Kidney tubule cell (primary cell): ENCODE results near the gene CNNM4.

Experiments used
- DNase-seq: peaks from one replicate; pipeline ENCODE4 v3.0.0-alpha.2; 2018; ENCODE audit warnings: low spot score

CNNM4 gene

DNA sequence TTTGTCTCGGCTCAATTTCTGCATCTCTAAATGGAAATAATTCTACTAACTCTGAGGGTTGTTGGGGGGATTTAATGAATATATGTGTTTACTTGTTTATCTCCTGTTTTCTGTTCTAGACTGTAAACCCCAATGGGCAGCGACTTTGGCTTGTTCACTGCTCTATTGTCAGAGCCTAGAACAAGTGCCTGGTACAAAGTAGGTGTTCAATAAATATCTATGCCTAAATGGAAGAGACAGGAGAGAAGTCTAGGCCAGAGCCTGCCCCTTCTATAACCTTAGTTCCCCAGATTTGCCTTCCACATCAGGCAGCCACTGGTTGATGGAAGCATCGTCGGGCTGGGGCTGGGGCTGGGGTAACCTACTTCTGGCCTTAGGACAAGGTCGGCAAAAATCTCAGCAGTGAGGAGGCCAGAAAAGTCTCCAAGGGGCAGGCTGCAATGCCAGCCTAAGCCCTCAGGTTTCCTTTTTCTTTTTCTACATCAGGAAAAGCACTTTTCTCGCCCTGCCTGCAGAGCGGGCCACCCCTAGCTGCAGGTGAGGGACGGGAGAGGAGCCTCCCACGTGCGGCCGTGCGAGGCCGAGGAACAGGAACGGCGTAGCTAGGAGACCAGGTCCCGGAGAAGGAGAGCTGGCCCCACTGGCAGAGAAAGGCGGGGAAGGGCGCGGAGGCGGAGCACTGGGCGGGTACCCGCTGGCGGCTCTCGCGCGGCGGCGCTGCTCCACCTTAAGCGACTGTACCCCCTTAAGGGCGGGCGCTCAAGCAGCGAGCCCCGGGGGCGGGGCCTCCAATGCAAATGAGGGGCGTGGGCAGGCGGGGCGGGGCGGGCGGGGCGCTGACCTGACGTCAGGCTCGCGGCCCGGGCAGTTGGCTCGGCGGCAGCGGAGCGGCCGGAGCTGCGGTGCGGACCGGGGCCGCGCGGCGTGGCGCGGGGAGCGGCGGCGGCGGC, at the start of gene CNNM4:
TSS of gene CNNM4 (plus strand) at position 867 of the 950 bp plus-strand sequence. CDS start 98 bp downstream, outside the sequence.
- peak; percentile 96 for DNase-seq

DNA sequence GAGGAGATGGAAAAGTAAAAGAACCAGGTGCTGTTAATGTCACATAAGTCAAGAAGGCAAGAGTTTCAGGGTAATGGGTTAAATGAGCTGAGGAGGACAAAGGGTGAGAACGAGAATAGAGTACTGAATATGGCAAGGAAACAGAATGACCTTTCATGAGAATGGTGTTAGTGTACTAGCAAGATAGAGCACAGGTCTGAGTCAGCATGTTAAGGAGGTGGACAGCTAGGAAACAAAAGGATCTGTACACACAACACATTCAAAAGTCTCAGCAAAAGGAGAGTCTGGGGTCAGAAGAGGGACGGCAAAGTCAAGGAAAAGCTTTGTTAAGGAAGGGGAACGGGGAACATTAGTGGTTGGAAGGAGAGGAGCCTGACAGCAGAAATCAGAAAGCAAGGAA, 49.7 kb upstream of the CNNM4 start:
- DNase-seq, result no peak

GRCh38 chr2:96715658-96716057, 45.0 kb upstream of the CNNM4 start:
- peak; percentile 50 for DNase-seq

DNA sequence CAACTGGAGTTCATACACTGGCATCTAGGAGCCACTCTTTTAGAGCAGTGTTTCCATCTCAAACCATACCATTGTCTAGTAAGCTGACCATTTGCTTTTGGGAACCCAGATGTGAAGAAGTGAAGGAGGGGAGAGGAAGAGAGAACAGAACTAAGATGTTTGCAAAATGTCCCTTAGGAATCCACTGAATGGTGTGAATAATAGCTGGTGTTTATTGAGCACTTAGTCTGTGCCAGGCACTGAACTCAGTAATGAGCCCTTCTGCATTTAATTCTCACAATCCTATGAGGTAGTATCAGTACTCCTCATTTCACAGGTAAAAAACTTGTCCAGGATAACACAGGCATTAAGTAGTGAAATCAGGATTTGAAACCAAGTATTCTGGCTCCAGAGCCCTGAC, 44.3 kb upstream of the CNNM4 start:
- no peak for DNase-seq

- DNase-seq, result no peak
Observed at GRCh38 chr2:96726131-96726530, 34.6 kb upstream of the CNNM4 start.

DNA sequence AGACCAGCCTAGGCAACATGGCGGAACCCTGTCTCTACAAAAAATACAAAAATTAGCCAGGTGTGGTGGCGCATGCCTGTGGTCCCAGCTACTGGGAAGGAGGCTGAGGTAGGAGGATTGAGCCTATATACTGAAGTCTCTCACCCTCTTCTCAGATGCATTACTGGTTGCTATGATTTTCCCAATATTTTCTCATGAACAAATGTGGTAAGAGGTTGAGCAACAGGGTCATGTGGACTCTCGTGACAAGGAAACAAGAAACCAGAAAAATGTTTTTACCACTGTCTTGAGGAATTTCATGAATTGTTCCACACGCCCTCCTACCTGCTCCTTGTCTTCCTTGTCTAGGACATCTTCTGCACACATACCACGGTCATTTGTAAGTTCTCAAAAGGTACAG, 33.3 kb upstream of the CNNM4 start:
- peak; percentile 11 for DNase-seq

DNA sequence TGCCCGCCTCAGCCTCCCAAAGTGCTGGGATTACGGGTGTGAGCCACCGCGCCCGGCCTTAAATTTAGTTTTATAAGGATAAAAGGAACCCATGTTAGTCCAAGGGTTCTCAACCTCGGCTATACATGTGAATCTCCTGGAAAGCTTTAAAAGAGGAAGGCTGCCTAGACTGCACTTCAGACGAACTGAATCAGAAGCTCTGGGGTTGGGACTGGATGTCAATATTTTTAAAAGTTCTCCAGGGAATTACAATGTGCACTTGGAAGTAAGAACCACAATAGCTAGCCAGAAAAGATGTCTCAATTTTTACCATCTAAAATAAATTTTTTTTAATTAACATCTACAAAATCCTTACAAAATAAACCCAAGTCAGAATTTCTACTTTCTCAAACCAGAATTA, 31.0 kb upstream of the CNNM4 start:
- DNase-seq, result no peak

GRCh38 chr2:96730212-96730611, 30.5 kb upstream of the CNNM4 start:
- no peak for DNase-seq

DNA sequence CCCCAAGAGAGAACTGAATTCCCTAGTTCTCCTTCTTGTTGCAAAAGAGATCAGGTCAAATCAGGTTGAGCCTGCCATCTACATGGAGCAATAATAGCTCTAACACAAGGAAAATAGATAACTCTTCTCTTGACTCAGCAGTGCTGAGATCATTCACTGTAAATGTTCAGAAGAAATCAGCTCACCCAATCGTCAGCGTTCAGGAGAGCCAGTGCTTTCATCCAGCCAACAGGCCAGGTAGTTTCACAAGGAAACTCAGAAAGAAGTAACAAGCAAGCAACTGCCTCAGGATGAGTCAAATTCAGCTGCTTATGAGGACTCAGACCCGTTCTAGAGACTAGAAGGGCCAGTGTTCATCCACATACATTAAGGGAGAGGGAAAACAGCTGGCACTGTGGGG, 26.8 kb upstream of the CNNM4 start:
- DNase-seq, result peak; percentile 38

- DNase-seq, result no peak
Observed at GRCh38 chr2:96734880-96735583, 25.7 kb upstream of the CNNM4 start.

GRCh38 chr2:96737251-96737650, 23.5 kb upstream of the CNNM4 start:
- DNase-seq, result no peak

GRCh38 chr2:96737831-96738230, 22.9 kb upstream of the CNNM4 start:
- peak; percentile 41 for DNase-seq

DNA sequence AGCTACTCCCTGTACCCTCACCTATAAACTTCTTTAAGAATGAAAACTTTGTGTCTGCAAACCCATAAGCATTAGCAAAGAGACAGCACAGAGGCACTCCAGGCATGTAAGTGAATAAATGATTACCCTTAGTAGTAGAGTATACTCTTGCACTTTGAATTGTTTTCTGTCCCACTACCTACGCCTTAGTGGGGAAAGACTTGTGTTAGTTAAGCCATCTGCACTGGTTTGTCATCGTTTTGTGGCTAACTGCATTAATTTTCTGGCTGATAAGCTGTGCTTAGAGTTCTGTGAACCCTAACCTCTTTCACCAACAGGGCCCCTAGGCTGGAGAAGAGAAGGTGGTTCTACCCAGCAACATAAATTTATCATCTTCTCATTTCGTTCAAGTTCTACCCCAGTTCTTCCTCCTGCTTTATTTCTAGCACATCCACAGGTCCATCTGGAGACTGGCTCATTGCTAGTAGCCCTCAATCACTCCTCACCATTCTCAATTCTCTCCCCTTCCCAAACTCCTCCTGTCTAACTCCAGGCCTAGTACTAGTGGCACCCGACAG, 21.5 kb upstream of the CNNM4 start:
- peak; percentile 44 for DNase-seq

GRCh38 chr2:96739633-96740428, 20.9 kb upstream of the CNNM4 start, which contains the start of gene LMAN2L:
Gene LMAN2L (minus strand): TSS chr2:96740064. CDS start chr2:96740040, 24 bp downstream.
- peak; percentile 97 for DNase-seq

- DNase-seq, result no peak
Observed at GRCh38 chr2:96747061-96747617, 13.6 kb upstream of the CNNM4 start.

- DNase-seq, result no peak
Observed at GRCh38 chr2:96751800-96752199, 8.9 kb upstream of the CNNM4 start.

DNA sequence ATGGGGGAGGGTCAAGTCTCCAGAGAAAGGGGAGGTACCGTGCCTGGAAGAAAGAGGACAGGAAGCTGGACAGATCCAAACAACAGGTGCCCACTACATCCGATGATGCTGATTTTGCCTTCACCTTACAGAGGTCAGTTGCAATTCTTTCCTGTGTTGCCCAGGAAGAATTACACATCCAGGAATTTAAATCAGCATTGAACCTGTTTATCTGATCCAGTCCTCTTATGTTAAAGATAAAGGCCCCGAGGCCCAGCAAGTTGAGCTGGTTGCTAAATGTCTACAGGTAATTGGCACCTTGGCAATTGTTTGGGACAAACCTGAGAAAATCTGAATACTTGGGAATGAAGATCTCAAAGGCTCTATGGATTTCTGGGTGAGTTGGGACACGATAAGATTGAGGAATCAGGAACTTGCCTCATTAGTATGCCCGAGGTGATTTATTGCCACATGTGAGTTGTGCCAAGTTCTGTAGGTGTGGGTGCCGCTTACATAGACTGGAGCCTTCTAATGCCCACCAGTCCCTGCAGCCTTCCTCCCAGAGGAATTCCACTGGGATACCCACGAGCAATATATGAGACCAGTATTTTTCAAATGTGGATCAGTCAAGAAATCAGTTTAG, 6.9 kb upstream of the CNNM4 start:
- DNase-seq, result no peak

GRCh38 chr2:96754317-96754716, 6.4 kb upstream of the CNNM4 start:
- no peak for DNase-seq

GRCh38 chr2:96756788-96757476, 3.8 kb upstream of the CNNM4 start:
- DNase-seq, result no peak

DNA sequence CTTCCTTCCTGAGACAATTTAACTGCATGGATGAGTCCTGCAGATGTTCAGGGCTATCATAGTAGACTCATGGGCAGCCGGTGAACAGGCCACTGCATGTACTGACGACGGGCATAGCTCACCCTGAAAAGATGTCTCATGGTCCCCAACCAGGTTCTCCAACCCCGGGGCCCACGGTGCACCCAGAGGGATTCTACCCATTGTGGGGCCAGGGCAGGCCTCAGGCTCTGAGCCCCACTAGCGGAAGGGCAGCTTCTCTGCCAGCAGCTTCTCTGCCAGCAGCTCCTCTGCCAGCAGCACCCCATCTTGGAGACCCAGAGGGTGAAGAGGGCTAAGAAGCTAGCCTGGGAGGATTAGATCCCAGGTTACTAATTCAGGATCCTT, 3.2 kb upstream of the CNNM4 start:
- no peak for DNase-seq

GRCh38 chr2:96758987-96759386, 1.7 kb upstream of the CNNM4 start:
- no peak for DNase-seq
